NT2/D1 (cell line): Measurements from ENCODE around the gene FOXL2.

Experiments
- SUZ12 ChIP-seq: IDR thresholded peaks from 2 replicates; pipeline ENCODE4 v1.6.1; 2011; ENCODE audit not compliant: insufficient read length, insufficient read depth; ENCODE audit errors: extremely low read depth
- YY1 ChIP-seq: IDR thresholded peaks from 2 replicates; pipeline ENCODE4 v1.6.1; 2011; ENCODE audit not compliant: insufficient read length, insufficient read depth
- ZNF274 ChIP-seq: IDR thresholded peaks from 2 replicates; pipeline ENCODE4 v1.6.1; 2011; ENCODE audit warnings: mild to moderate bottlenecking, low read depth, low read length

DNA sequence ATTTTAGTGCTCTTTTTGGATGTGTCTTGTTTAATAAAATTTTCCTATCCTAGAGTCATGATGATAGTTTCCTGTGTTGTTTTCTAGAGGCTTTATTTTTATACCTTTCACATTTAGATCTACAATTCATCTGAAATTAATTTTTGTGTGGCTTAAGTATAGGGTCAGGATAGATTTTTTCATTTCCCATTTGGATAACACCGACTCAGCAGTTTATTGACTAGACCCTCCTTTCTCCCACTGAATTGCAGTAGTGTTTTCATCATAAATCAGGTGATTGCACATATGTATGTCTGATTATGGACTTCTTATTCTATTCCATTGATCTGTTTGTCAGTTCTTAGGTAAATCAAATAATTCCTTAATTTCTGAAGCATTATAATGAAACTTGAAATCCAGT, 48.8 kb upstream of the FOXL2 start:
- no peak for TF ChIP-seq YY1
- no peak for TF ChIP-seq ZNF274
- TF ChIP-seq SUZ12: no peak
